BE2C (cell line): Measurements from ENCODE around the gene NXN.

Source experiments
- DNase-seq: peaks from one replicate; pipeline ENCODE4 v3.0.0-alpha.2; 2020
- H3K27me3 ChIP-seq: fragments of 250-450 bp; sonication (Bioruptor Pico); 2 replicates; pipeline ENCODE4 v1.5.1; 2020; ENCODE audit warnings: mild to moderate bottlenecking
- H3K36me3 ChIP-seq: fragments of 250-450 bp; sonication (Bioruptor Pico); 2 replicates; pipeline ENCODE4 v1.5.1; 2020; ENCODE audit warnings: mild to moderate bottlenecking
- H3K4me1 ChIP-seq: fragments of 250-450 bp; sonication (Bioruptor Pico); 2 replicates; pipeline ENCODE4 v1.5.1; 2020
- H3K4me3 ChIP-seq: 2 replicates; pipeline ENCODE4 v1.5.1; 2011; ENCODE audit warnings: low read depth, low read length
- H3K9me3 ChIP-seq: fragments of 250-450 bp; sonication (Bioruptor Pico); 2 replicates; pipeline ENCODE4 v1.5.1; 2020
- TF ChIP-seq, protein P1 (sequence below): IDR thresholded peaks from 2 replicates; pipeline ENCODE4 v1.5.1; 2012; ENCODE audit warnings: mild to moderate bottlenecking, low read depth, low read length

NXN gene

GRCh38 chr17:828761-829160 lies 150.8 kb downstream of the NXN start:
- H3K27me3 ChIP-seq, result no peaks in the 10 kb centered on the region

DNA sequence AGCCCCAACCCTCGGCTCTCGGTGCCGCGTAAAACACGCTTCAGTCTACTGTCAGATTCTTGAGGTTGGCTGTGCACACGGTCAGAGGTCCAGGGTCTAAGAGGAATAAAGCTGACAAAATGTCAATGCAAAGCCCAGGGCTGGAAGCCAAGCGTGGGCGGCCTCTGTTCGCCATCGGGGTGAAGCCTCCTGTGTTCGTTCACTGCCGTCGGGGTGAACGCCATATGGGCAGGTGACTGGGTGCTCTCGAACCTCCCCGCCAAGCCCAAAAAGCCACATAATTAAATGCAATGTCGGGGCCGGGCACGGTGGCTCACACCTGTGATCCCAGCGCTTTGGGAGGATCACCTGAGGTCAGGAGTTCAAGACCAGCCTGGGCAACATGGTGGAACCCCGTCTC lies 152.8 kb downstream of the NXN start:
- TF ChIP-seq, protein P1, sequence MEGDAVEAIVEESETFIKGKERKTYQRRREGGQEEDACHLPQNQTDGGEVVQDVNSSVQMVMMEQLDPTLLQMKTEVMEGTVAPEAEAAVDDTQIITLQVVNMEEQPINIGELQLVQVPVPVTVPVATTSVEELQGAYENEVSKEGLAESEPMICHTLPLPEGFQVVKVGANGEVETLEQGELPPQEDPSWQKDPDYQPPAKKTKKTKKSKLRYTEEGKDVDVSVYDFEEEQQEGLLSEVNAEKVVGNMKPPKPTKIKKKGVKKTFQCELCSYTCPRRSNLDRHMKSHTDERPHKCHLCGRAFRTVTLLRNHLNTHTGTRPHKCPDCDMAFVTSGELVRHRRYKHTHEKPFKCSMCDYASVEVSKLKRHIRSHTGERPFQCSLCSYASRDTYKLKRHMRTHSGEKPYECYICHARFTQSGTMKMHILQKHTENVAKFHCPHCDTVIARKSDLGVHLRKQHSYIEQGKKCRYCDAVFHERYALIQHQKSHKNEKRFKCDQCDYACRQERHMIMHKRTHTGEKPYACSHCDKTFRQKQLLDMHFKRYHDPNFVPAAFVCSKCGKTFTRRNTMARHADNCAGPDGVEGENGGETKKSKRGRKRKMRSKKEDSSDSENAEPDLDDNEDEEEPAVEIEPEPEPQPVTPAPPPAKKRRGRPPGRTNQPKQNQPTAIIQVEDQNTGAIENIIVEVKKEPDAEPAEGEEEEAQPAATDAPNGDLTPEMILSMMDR, result no peak
- H3K9me3 ChIP-seq, result no peaks in the 10 kb centered on the region
- no peaks in the 10 kb centered on the region for H3K4me1 ChIP-seq
- no peaks in the 10 kb centered on the region for H3K27me3 ChIP-seq
- H3K4me3 ChIP-seq, result no peak overlapping the region
- DNase-seq, result no peak
- no peaks in the 10 kb centered on the region for H3K36me3 ChIP-seq

More at GRCh38 chr17:828761-829160, 150.8 kb downstream of the NXN start:
- no peak for DNase-seq
- no peaks in the 10 kb centered on the region for H3K4me1 ChIP-seq
- H3K9me3 ChIP-seq, result no peaks in the 10 kb centered on the region
- no peak overlapping the region for H3K4me3 ChIP-seq
- TF ChIP-seq, protein P1, result no peak
- no peaks in the 10 kb centered on the region for H3K36me3 ChIP-seq

- TF ChIP-seq, protein P1, result no peak
- DNase-seq, result no peak
- H3K4me3 ChIP-seq, result no peak overlapping the region
- H3K27me3 ChIP-seq, result no peaks in the 10 kb centered on the region
- H3K9me3 ChIP-seq, result no peaks in the 10 kb centered on the region
- H3K4me1 ChIP-seq, result no peaks in the 10 kb centered on the region
- H3K36me3 ChIP-seq, result no peaks in the 10 kb centered on the region
These were observed 154.4 kb downstream of the NXN start for GRCh38 chr17:825216-825615.

DNA sequence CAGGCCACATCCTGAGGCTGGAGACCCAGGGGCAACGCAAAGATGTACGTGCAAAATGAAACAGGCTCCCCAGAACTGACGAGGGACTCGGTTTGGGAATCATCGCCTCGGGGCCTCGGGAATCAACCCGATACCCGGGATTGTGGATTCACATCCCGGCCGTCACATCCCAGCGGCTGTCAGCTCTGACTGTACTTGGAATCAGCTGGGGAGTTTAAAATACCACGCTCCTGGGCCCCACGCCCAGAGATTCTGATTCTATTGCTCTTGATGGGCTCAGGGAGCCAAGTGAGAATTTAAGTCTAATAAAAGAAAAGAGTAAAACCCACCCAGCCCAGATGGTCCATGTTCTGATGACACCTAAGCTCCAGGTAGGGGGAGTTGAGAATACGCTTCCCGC lies 155.2 kb downstream of the NXN start:
- Histone ChIP-seq H3K36me3 (no peaks in the 10 kb centered on the region), H3K27me3 (no peaks in the 10 kb centered on the region), H3K4me1 (no peaks in the 10 kb centered on the region), H3K9me3 (no peaks in the 10 kb centered on the region), H3K4me3 (no peak overlapping the region)
- TF ChIP-seq, protein P1, result no peak
- DNase-seq, result no peak

GRCh38 chr17:823501-823902 lies 156.1 kb downstream of the NXN start:
- no peak overlapping the region for H3K4me3 ChIP-seq
- TF ChIP-seq, protein P1, result no peak
- no peaks in the 10 kb centered on the region for H3K9me3 ChIP-seq
- no peaks in the 10 kb centered on the region for H3K27me3 ChIP-seq
- no peak for DNase-seq
- H3K4me1 ChIP-seq, result no peaks in the 10 kb centered on the region
- no peaks in the 10 kb centered on the region for H3K36me3 ChIP-seq

DNA sequence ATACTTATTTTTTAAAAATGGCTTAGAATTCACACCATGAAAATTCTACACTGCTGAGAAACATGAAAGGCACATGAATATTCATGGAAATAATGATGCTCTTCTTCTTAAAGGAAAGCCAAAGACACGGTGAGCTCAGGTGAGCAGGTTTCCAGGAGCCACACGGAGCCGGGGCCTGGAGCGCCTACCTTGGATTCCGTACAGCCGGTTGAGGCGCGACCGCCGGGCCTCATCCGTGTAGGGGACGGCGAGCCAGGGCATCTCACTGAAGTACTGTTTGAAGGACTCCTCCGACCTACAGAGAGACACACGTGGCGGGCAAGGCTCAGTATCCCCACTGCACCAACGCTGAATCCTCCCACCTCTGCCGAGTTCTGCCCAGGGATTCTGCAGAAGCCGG lies 160.3 kb downstream of the NXN start:
- no peak for DNase-seq
- Histone ChIP-seq H3K4me3 (no peak overlapping the region), H3K36me3 (no peaks in the 10 kb centered on the region), H3K27me3 (no peaks in the 10 kb centered on the region), H3K4me1 (no peaks in the 10 kb centered on the region), H3K9me3 (no peaks in the 10 kb centered on the region)
- TF ChIP-seq, protein P1, result no peak
